ENCODE measurements around the gene ADGRB2. TPM values are rescaled to one million over a fixed set of nuclear protein-coding genes. Genes with fewer than 3 reads are reported as not detected.

The ADGRB2 gene
- total RNA-seq, 4 donors from 2014 or later = 1.4 to 6.0 (median 2.5) TPM

DNA sequence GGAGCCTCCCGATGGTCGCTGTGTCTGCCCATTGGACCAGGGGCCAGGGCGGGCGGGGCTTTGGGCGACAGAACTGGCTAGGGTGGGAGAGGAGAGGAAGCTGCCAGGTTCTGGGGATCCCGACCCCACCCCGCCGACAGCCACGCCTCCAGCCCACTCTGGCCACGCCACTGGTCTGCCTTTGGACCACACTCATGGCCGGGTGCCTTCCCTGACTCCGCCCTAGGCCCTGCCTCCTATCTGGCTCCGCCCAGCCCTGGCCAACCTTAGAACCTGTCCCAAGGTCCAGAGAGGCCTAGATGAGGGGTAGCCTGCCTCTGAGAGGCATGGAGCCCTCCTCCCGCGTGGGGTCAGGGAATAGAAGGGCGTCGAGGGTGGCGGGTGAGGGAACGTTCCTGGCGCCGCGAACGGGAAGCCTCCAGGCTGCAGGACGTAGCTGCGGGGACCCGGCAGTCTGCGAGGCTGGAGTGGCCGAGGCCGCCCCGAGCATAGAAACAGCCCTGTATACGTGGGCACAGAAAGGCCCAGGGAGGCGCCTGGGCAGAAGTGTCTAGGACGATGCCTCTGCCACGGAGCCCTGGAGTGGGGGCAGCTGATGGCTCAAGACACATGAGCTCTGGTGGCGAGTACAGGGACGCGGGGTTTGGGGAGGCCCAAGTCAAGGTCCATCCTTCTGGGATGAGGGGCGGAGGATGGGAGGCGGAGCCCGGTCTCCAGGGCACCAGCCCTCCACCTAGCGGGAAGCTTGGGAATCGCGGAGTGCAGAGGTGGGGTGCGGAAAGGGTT is 48.9 kb downstream of the ADGRB2 start:
- H3K4me1 ChIP-seq = peaks cover 57% of the 10 kb centered on the region
- H3K9me3 ChIP-seq = no peaks in the 10 kb centered on the region
- H3K4me3 ChIP-seq = peak overlapping the region; percentile 49
- DNase-seq (ENCODE audit: low spot score in 2 of 2) = peak; percentile 96 to 97
- no peak for TF ChIP-seq EP300 (IDR thresholded peaks at IDR 0.05)
- TF ChIP-seq, protein P1, sequence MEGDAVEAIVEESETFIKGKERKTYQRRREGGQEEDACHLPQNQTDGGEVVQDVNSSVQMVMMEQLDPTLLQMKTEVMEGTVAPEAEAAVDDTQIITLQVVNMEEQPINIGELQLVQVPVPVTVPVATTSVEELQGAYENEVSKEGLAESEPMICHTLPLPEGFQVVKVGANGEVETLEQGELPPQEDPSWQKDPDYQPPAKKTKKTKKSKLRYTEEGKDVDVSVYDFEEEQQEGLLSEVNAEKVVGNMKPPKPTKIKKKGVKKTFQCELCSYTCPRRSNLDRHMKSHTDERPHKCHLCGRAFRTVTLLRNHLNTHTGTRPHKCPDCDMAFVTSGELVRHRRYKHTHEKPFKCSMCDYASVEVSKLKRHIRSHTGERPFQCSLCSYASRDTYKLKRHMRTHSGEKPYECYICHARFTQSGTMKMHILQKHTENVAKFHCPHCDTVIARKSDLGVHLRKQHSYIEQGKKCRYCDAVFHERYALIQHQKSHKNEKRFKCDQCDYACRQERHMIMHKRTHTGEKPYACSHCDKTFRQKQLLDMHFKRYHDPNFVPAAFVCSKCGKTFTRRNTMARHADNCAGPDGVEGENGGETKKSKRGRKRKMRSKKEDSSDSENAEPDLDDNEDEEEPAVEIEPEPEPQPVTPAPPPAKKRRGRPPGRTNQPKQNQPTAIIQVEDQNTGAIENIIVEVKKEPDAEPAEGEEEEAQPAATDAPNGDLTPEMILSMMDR (IDR thresholded peaks at IDR 0.05) = peak; percentile 61 to 95
- TF ChIP-seq POLR2A (IDR thresholded peaks at IDR 0.05) = peak in 1 of 2 donors; percentile 44
- TF ChIP-seq POLR2AphosphoS5 (IDR thresholded peaks at IDR 0.05) = no peak
- no peaks in the 10 kb centered on the region for H3K36me3 ChIP-seq
- H3K27me3 ChIP-seq = no peaks in the 10 kb centered on the region
- 8% methylated on average over 29 of the region's 44 CpGs for WGBS
- H3K27ac ChIP-seq = peak overlapping the region; percentile 89

DNA sequence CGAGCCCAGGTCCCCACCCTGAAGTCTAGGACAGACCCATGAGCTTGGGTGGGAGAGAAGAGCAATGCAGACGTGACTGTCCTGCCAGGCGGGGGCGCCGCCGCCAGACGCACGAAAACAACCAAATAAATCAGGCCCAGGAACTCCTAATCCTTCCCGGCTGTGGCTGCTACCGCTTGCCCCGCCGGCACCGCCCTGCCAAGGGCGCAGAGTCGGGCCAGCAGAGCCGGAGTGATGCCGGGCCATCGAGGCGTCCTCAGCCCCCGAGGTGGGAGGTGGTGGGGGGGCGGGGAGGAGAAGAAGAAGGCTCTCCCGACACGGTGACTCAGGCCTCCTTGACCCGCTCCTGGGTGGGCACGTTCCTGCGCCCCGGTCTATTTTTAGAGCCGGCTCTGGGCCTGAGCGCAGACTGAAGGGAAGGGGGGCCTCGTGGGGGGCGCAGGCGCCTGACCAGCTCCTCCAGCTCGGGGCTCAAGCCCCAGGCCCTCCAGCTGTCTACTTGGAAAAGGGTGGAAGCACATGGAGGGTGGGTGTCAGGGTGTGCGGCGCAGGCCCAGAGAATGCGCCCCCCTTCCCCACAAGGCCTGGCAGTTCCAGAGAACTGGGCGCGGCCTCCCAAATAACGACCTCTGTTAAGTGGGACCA is 49.6 kb downstream of the ADGRB2 start:
- H3K4me3 ChIP-seq = peak overlapping the region; percentile 49
- DNase-seq (ENCODE audit: low spot score in 2 of 2) = peak; percentile 87 to 92
- H3K36me3 ChIP-seq = no peaks in the 10 kb centered on the region
- WGBS = 10% methylated on average over 2 of the region's 39 CpGs
- no peaks in the 10 kb centered on the region for H3K9me3 ChIP-seq
- H3K4me1 ChIP-seq = peaks cover 57% of the 10 kb centered on the region
- no peaks in the 10 kb centered on the region for H3K27me3 ChIP-seq
- TF ChIP-seq POLR2A (IDR thresholded peaks at IDR 0.05) (no peak), POLR2AphosphoS5 (IDR thresholded peaks at IDR 0.05) (peak in 1 of 3 donors; percentile 33), EP300 (IDR thresholded peaks at IDR 0.05) (no peak)
- TF ChIP-seq, protein P1 (IDR thresholded peaks at IDR 0.05) = peak; percentile 6 to 20
- peak overlapping the region; percentile 89 for H3K27ac ChIP-seq

DNA sequence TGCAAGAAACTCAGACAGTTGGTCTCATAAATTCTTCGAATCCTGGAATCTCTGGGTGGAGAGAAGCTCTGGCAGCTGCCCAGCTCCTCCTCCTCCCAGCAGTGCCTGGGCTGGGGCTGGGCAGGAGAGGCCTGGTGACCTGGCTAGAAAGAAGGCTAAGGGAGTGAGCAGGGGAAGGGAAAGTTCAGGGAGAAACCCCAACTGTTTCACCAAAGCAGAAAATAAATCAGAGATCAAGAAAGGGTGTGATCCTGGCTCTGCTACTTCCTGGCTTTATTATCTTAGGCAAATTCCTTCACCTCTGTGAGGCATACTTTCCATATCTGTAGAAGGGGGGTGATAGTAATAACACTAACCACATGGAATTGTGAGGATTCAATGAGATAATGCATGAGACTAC is 51.5 kb downstream of the ADGRB2 start:
- Histone ChIP-seq H3K27me3 (no peaks in the 10 kb centered on the region), H3K27ac (peak overlapping the region; percentile 89), H3K4me1 (peaks cover 53% of the 10 kb centered on the region), H3K4me3 (no peak overlapping the region), H3K9me3 (no peaks in the 10 kb centered on the region), H3K36me3 (no peaks in the 10 kb centered on the region)
- 21% methylated on average over 1 of the region's 1 CpG for WGBS
- DNase-seq (ENCODE audit: low spot score in 2 of 2) = no peak
- TF ChIP-seq, protein P1 (IDR thresholded peaks at IDR 0.05) = no peak
- TF ChIP-seq EP300 (IDR thresholded peaks at IDR 0.05) (no peak), POLR2AphosphoS5 (IDR thresholded peaks at IDR 0.05) (no peak), POLR2A (IDR thresholded peaks at IDR 0.05) (no peak)

DNA sequence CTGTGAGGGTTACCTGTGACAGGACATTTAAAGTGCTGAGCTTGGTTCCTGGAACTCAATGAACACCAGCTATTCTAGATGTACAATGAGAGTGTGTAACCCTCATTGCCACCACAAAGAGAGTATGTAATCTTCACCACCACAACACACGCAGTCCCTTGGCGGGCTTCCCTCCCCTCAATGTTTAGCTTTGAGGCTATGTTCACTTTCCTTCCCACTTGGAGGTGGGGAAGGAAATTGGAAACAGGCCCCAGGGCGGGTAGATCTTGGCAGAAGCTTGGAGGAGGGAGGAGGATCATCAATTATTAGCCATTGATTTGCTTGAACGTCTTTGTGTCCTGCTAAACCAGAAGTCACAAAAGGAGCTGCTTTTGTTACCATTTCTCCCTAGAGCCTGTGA is 52.1 kb downstream of the ADGRB2 start:
- TF ChIP-seq EP300 (IDR thresholded peaks at IDR 0.05) = no peak
- TF ChIP-seq POLR2AphosphoS5 (IDR thresholded peaks at IDR 0.05) = no peak
- H3K36me3 ChIP-seq = no peaks in the 10 kb centered on the region
- H3K9me3 ChIP-seq = no peaks in the 10 kb centered on the region
- DNase-seq (ENCODE audit: low spot score in 2 of 2) = no peak
- H3K4me3 ChIP-seq = no peak overlapping the region
- peak overlapping the region; percentile 89 for H3K27ac ChIP-seq
- H3K4me1 ChIP-seq = peaks cover 51% of the 10 kb centered on the region
- 56% methylated on average over 4 of the region's 4 CpGs for WGBS
- H3K27me3 ChIP-seq = no peaks in the 10 kb centered on the region

DNA sequence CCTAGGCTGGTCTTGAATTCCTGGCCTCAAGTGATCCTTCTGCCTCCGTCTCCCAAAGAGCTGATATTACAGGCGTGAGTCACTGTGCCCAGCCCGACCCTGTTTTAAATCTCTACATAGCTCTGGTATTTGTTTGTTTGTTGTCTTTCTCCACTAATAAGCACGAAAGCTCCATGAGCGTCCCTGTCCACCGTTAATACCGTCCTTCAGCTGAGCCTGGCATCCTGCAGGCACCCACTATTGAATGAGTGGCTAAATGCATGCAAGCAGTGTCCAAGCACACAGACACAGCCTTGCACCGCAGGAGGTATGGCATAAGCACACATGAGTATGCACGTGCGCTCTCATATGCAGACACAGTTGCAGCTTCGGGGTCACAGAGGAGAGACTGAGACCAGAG is 55.8 kb downstream of the ADGRB2 start:
- H3K9me3 ChIP-seq = no peaks in the 10 kb centered on the region
- H3K27ac ChIP-seq = no peak overlapping the region
- no peak for DNase-seq (ENCODE audit: low spot score in 2 of 2)
- TF ChIP-seq POLR2A (IDR thresholded peaks at IDR 0.05) (no peak), EP300 (IDR thresholded peaks at IDR 0.05) (no peak), POLR2AphosphoS5 (IDR thresholded peaks at IDR 0.05) (no peak)
- TF ChIP-seq, protein P1 (IDR thresholded peaks at IDR 0.05) = no peak
- H3K27me3 ChIP-seq = peaks cover 6% of the 10 kb centered on the region
- H3K36me3 ChIP-seq = no peaks in the 10 kb centered on the region
- WGBS = 66% methylated on average over 11 of the region's 11 CpGs
- peaks cover 49% of the 10 kb centered on the region for H3K4me1 ChIP-seq
- H3K4me3 ChIP-seq = no peak overlapping the region

Measured in suprapubic skin (tissue), 4 donors.